GM19438 (cell line): Measurements from ENCODE around the gene TRRAP.

Experiments
- ATAC-seq: cut with Tn5 transposase; IDR thresholded peaks from one replicate; pipeline ENCODE4 v1.9.1; 2021; ENCODE audit warnings: low read depth; ENCODE audit not compliant: unreplicated experiment

Gene TRRAP

DNA sequence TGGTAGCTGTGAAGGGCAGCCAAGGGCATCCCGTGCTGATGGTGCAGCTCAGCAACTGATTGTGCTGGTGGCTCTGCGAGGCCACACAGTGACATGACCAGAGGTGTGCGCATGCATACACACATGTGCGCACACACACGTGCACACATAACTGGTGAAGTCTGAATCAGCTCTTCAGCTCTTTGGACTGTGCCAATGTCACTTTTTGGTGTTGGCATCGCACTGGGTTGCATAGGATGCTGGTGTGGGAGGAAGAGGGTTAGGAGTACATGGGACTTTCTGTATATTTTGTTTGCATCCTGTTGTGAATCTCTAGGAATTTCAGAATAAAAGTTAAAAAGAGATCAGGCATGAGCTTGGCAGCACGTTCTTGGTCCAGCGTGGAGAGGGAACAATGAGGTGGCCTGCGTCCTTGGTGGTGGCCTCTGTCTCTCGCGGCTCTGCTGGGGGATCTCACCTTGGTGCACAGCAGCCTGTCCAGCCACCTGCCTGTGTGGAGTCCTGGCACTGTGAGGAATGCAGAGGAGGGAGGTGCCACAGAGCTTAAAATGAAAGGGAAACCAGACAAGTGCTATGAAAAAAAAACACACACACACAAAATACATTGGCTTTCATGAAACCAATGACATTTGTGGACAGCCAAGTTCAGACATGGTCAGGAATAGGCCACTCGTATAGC is 124.0 kb downstream of the TRRAP start:
- no peak for ATAC-seq

- no peak for ATAC-seq
Measured at GRCh38 chr7:99002827-99003212, 124.5 kb downstream of the TRRAP start.

DNA sequence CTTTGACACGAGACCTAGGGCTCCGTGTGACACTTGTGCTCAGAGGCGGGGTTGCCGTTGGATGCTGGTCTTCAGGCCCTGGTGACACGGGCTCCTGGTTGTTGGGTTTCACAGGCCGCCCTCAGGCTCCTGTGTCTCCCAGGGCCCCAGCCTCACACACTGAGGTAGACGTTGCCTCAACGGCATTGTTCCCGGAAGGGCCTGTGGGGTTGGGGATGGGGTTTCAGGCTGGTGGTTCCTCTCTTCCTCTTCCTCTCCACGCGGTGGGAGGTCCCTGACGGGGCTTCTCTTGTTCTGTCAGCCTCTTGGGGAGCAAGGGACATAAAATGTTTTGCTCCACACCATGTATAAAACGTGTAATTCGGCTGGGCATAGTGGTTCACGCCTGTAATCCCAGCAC is 125.1 kb downstream of the TRRAP start:
- no peak for ATAC-seq

DNA sequence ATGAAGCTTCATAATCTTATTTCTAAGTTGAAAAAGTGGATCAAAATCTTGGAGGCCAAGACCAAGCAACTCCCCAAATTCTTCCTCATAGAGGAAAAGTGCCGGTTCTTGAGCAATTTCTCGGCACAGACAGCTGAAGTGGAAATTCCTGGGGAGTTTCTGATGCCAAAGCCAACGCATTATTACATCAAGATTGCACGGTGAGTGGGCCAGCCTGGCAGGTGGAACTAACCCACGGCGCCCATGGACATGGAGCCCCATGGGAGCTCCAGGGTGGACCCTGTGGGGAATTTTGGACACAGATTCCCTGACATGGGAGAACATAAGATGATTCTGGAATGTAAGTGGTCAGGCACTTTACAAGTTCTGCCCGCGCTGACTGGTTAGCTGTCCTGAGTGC is 125.9 kb downstream of the TRRAP start:
- ATAC-seq, result no peak

GRCh38 chr7:99004781-99005500 is 126.6 kb downstream of the TRRAP start:
- no peak for ATAC-seq

- no peak for ATAC-seq
Measured at GRCh38 chr7:99005776-99006175, 127.4 kb downstream of the TRRAP start.

DNA sequence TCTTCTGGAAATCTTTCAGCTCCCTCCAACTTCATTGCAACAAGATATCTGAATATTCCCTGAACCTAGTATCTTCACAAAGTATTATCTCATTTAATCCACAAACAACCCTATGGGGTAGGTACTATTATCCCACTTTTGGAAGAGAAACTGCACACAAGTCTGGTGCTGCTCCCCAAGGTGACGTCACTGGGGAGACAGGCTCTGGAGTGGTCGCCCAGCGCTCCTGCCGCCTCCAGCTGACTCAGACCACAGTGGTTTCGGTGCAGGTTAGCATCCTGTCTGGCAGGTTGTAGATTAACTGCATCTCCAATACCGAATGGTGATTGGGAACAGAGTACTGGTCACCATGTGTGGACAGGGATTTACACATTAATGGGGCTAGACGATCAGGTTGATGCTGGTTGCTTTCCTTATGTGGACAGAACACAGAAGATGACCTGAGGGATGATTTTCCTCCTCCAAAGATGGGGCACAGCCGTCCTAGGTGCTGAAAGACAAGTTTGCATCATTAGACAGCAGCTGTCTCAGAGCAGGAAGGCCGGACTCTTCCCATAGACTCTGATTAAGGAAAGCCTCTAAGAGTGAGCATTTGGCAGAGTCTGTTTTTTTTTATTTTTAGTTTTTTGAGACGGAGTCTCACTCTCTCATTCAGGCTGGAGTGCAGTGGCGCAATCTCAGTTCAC is 128.6 kb downstream of the TRRAP start:
- no peak for ATAC-seq

GRCh38 chr7:99008181-99008631 is 129.9 kb downstream of the TRRAP start:
- ATAC-seq, result no peak

- ATAC-seq, result no peak
Measured at GRCh38 chr7:99008921-99009530, 130.7 kb downstream of the TRRAP start.

DNA sequence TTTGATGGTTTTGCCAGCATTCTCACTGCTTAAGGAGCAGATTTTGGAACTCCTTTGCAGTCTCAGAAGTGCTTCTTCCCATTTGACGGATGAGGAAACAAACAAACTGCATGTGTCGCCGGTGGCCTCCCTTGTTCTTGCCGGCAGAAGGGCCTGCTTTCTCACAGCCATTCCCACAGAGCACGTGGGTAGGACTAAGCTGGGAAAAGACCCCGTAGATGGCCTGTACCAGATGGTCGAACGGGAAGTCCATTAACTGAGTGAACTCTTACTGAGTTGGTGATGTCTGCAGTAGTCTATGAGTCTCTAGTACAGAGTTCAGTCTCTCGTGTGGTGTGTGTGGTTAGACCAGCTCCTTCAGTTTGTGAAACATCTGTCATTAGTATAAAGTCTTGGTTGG is 131.9 kb downstream of the TRRAP start:
- ATAC-seq, result no peak

DNA sequence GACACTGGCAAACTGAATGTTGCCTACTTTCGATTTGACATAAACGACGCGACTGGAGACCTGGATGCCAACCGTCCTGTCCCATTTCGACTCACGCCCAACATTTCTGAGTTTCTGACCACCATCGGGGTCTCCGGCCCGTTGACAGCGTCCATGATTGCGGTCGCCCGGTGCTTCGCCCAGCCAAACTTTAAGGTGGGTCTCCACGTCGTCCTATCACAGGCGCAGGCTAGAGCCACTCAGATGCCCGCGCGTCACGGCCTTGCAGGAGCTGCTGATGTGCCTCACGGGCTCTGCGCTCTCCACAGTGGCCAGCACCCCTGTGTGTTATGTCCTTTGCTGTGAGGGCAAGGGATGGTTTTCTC is 133.0 kb downstream of the TRRAP start:
- no peak for ATAC-seq

DNA sequence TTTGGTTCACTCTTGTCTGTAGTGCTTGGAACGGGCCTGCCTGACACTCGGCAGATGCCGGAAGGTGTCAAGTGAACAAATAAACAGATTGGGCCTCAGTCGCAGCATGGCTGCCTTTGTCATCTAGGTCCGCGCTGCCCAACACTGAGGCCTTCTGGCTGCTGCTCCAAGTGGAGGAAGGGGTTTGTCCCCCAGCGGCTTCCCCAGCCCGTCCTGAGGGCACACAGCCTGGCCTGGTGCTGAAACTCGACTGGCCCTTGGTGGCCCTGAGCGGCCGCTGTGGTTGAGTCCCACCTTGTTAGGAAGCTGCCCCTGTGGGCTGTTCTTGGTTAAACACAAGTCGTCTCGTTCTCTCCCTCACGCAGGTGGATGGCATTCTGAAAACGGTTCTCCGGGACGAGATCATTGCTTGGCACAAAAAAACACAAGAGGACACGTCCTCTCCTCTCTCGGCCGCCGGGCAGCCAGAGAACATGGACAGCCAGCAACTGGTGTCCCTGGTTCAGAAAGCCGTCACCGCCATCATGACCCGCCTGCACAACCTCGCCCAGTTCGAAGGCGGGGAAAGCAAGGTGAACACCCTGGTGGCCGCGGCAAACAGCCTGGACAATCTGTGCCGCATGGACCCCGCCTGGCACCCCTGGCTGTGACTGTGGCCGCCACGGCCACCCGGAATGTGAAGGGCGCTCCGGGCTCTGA is 133.5 kb downstream of the TRRAP start:
- ATAC-seq, result no peak

DNA sequence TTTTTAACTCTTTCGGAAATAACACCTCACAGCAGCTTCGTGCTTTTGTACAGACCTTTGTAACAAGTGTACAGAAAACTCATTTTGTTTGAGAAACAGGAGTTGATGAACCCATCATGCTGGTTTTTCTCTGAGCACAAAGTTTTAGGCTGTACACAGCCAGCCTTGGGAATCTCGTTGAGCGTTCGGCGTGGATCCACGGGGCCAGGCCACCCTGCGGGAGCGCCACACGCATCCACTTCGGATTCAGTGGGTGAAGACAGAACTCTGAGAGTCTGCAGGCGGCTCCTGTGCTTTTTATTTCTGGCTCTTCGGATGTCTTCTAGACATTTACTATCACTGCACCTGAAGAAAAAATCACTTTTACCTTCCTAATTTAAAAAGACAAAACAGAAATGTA is 134.4 kb downstream of the TRRAP start:
- ATAC-seq, result no peak

DNA sequence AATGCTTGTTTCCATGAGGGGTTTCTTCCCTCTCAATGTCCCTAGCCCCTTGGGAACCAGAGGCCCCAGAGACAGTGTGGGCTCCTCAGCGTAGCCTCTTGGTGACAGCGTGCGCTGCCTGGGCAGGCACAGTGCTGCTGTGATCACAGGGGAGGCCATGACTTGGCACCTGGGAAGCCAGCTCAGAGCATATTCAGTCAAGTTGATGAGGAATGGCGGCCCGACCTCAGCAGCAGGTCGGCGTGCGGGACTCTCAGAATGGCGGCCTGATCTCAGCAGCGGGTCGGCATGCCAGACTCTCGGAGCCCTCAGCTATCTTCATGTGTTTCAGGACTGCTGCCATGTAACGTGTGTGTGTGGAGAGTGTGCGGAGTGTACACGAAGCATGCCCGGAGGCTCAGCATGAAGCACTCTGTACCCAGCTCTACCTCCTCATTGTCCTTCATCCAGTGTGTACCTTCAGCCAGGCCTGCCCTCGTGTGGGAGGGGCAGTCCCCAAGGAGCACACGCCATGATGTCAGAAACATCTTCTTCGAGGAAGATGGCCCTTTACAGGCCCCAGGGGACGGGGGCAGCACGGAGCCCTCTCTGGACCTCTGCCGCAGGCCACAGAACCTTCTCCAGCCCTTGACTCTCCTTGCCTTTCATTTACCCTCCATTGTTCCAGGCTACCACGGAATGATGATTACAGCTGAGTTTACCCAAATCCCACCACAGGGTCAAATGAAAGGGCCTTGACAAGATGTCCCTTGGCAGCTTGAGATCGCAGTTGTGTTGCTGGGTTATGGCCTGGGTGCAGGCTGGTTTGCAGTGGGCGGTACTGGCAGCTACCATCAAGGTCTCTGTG is 135.2 kb downstream of the TRRAP start:
- no peak for ATAC-seq

GRCh38 chr7:99014113-99014985 is 136.0 kb downstream of the TRRAP start:
- no peak for ATAC-seq

DNA sequence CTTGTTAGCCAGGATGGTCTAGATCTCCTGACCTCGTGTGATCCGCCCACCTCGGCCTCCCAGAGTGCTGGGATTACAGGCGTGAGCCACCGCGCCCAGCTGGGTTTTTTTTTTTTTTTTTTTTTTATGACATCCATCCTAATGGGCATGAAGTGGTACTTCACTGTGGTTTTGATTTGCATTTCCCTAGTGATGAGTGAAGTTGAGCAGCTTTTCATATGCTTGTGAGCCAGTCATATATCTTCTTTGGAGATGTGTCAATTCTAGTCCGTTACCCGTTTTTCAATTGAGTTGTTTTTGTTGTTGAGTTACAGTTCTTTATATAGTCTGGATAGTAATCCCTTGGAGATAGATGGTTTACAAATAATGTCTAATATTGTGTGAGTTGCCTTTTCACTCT is 137.9 kb downstream of the TRRAP start:
- ATAC-seq, result no peak

DNA sequence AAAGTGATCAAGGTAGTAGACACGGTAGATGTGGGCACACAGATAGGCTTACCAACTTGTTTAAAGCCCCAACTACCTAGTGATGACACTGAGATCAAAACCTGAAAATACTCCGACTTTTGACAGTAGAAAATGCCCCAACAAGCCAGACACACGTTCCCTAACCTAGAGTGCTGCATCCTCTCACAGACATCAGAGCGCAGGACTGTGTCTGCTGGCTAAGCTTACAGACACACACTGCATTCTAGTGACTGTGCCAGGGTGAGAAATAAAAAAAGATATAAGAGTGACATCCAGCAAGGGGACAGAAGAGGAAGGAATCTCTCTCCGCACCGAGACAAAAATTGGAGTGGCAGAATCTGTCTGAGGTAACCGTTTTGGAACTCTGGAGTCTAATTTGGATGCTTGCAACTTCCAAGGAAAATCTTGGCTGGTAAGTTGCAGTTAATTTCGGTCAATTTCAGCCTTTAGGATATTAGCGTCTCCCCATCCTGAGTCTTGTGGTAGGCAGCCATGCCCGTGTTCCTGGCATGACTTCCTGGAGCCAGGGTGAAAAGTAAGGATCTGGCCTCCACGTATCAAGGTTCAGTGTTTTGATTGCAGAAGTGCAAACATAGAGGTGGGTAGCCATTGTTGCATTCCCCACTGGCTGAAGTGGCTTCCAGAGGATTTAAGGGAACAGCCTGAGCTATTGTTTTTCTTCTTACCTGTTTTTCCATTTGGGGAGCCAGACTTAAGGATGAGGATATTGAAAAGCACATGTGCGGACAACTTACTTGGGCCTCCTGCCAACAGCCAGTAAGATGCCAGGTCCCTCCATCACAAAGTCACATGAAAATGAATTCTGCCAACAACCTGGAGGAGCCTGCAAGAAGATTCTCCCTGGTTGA is 141.4 kb downstream of the TRRAP start:
- no peak for ATAC-seq

DNA sequence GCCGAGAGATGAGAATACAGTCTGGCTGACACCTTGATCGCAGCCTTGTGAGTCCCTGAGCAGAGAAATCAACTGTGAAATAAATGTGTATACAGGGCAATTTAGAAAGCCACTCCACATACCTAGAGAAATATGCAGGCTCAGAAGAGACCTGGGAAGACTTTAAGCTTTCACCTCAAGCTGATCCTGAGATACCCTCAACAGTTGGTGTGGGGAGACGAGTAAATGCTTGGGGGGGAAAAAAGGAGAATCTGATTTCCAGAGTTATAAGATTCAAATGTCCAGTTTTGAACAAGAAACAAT is 142.0 kb downstream of the TRRAP start:
- ATAC-seq, result no peak
